ENCODE data around the gene KTN1.

The KTN1 gene

DNA sequence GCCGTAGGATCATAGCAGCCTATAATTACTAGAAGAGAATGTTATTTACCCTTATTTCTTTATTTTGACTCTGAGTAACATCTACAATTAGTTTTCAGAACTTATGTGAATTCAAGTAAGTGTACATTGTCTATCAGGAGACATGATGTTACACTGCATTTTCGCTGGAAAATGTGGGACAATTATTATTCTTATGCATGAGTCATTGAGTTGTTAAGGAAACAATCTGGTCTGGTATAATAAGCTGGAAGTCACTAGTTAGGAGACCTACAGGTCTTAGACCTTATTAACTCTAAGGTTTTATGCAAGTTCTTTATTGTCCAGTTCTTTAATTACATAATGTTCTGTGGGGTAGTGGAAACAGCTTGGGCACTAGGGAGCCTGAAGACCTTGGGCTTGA, 5.8 kb downstream of the KTN1 start:
- TF ChIP-seq ZFX (IDR thresholded peaks at IDR 0.05; ENCODE audit: borderline replicate concordance) = no peak
- TF ChIP-seq, protein P1, sequence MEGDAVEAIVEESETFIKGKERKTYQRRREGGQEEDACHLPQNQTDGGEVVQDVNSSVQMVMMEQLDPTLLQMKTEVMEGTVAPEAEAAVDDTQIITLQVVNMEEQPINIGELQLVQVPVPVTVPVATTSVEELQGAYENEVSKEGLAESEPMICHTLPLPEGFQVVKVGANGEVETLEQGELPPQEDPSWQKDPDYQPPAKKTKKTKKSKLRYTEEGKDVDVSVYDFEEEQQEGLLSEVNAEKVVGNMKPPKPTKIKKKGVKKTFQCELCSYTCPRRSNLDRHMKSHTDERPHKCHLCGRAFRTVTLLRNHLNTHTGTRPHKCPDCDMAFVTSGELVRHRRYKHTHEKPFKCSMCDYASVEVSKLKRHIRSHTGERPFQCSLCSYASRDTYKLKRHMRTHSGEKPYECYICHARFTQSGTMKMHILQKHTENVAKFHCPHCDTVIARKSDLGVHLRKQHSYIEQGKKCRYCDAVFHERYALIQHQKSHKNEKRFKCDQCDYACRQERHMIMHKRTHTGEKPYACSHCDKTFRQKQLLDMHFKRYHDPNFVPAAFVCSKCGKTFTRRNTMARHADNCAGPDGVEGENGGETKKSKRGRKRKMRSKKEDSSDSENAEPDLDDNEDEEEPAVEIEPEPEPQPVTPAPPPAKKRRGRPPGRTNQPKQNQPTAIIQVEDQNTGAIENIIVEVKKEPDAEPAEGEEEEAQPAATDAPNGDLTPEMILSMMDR (IDR thresholded peaks at IDR 0.05) = no peak
- no peak overlapping the region for H3K27ac ChIP-seq

DNA sequence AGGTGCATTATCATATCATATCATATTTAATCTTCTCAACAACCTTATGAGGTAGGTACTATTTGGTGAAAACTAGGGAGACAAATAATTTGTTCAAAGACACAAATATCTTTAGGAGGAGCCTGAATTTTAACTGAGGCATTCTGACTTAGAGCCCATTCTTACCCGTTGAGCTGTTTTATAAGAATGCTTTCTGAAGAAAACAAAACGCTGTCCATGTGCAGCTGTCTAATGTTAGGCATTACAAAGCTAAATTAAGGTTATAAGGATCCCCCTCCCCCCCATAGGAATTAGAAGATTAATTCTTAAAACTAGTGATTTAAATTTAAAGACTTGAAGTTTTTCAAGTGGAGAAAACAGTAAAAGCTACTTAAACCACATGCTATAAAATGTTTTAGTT, 6.4 kb downstream of the KTN1 start:
- no peak overlapping the region for H3K27ac ChIP-seq
- TF ChIP-seq, protein P1 (IDR thresholded peaks at IDR 0.05) = no peak
- no peak for TF ChIP-seq ZFX (IDR thresholded peaks at IDR 0.05; ENCODE audit: borderline replicate concordance)

DNA sequence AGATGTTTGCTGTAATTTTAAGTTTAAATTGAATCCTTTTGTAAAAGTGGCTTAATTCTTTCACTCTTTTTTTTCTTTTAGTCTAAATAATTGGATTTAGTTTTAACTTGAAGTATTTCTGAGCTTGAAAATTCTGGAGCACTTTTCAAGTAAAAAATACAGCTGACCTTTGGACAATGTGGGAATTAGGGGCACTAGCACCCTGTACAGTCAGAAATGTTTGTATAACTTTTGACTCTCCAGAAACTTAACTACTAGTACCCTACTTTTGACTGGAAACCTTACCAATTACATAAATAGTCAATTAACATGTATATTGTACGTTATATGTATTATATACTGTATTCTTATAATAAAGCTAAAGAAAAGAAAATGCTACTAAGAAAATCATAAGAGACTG, 7.8 kb downstream of the KTN1 start:
- TF ChIP-seq, protein P1 (IDR thresholded peaks at IDR 0.05) = no peak
- TF ChIP-seq ZFX (IDR thresholded peaks at IDR 0.05; ENCODE audit: borderline replicate concordance) = no peak
- no peak overlapping the region for H3K27ac ChIP-seq

DNA sequence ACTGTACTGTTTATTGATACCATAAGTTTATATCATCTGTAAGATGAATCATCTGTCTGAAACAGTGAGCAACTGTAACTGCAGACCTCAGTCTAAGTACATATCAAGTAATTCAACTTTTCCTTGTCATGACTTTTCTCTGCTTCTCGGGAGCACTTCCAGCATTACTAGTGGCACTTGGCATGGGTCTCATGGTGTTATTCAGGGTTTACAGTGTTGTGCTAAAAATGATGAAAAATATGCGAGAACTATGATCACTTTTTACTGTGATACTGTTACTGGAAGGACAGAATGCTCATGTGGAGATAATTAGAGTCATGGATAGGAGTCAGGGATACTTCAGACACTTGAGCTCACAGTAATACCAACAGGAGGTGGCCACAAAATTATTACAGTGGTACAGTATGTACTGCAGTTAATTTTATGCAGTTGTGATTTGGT, 8.3 kb downstream of the KTN1 start:
- TF ChIP-seq, protein P1 (IDR thresholded peaks at IDR 0.05) = no peak
- TF ChIP-seq ZFX (IDR thresholded peaks at IDR 0.05; ENCODE audit: borderline replicate concordance) = no peak
- H3K27ac ChIP-seq = no peak overlapping the region

DNA sequence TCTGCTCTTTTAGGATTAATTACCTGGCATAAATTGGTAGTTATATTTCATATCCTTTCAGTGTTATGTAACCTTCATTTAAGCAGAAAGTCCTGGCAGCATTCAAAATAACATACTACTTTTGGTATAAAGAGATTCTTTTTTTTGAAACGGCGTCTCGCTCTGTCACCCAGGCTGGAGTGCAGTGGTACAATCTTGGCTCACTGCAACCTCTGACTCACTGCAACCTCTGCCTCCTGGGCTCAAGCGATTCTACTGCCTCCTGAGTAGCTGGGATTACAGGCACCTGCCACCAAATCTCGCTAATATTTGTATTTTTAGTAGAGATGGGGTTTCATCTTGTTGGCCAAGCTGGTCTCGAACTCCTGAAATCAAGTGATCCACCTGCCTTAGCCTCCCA, 9.2 kb downstream of the KTN1 start:
- no peak overlapping the region for H3K27ac ChIP-seq

DNA sequence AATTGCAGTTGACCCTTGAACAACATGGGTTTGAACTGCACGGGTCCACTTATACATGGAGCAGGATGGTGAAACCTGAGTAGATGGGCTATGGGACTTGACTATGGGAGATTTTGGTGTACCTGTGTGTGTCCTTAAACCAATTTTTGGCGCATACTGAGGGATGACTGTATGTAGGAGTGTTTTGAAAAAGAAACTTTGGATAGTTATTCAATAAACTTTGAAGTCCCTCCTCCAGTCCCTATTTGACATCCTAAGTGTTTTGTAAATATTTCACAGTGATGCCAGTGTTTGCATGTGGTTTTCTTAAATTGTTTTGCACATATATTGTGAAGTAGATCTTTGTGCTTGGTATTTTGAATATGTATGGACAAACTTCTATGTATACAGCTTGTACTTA, 12.4 kb downstream of the KTN1 start:
- TF ChIP-seq, protein P1 (IDR thresholded peaks at IDR 0.05) = no peak
- no peak for TF ChIP-seq ZFX (IDR thresholded peaks at IDR 0.05; ENCODE audit: borderline replicate concordance)
- H3K27ac ChIP-seq = no peak overlapping the region

More for the DNA sequence above, 9.2 kb downstream of the KTN1 start:
- TF ChIP-seq, protein P1 (IDR thresholded peaks at IDR 0.05) = no peak
- TF ChIP-seq ZFX (IDR thresholded peaks at IDR 0.05; ENCODE audit: borderline replicate concordance) = no peak

DNA sequence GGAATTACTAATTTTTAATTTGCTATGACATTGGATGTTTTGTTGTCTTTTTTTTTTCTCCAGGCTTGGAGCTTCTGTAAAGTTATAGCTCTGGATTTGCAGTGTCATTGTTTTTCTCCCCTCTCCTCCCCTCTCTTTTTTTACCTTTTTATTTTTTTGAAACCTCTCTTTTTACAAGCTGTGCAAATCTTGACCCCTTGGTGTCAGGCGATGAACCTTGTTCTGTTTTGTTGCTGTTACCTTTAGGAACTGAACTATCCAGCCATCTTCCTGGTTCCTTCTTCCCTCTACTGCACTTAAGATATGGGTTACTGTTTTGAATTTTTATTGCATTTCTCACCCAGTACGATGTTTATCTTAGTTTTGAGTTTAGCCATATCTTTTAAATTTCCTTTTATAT, 13.7 kb downstream of the KTN1 start:
- no peak for TF ChIP-seq ZFX (IDR thresholded peaks at IDR 0.05; ENCODE audit: borderline replicate concordance)
- TF ChIP-seq, protein P1 (IDR thresholded peaks at IDR 0.05) = no peak
- H3K27ac ChIP-seq = no peak overlapping the region

All from 22Rv1 (cell line).